DOHH2 (cell line): Measurements from ENCODE around the gene NELFB.

ENCODE experiments used
- EZH2phosphoT487 ChIP-seq: fragments of 200-600 bp; sonication (generic); IDR thresholded peaks from 2 replicates; pipeline ENCODE4 v1.6.1; 2017; ENCODE audit warnings: borderline replicate concordance, mild to moderate bottlenecking, antibody characterized with exemption, low read length, moderate library complexity, mixed read lengths
- TF ChIP-seq, protein P1 (sequence below): fragments of 200-600 bp; sonication (generic); IDR thresholded peaks from one replicate; pipeline ENCODE4 v1.5.1; 2014; ENCODE audit warnings: antibody characterized with exemption, mild to moderate bottlenecking, low read depth, low read length; ENCODE audit not compliant: poor library complexity, severe bottlenecking

DNA sequence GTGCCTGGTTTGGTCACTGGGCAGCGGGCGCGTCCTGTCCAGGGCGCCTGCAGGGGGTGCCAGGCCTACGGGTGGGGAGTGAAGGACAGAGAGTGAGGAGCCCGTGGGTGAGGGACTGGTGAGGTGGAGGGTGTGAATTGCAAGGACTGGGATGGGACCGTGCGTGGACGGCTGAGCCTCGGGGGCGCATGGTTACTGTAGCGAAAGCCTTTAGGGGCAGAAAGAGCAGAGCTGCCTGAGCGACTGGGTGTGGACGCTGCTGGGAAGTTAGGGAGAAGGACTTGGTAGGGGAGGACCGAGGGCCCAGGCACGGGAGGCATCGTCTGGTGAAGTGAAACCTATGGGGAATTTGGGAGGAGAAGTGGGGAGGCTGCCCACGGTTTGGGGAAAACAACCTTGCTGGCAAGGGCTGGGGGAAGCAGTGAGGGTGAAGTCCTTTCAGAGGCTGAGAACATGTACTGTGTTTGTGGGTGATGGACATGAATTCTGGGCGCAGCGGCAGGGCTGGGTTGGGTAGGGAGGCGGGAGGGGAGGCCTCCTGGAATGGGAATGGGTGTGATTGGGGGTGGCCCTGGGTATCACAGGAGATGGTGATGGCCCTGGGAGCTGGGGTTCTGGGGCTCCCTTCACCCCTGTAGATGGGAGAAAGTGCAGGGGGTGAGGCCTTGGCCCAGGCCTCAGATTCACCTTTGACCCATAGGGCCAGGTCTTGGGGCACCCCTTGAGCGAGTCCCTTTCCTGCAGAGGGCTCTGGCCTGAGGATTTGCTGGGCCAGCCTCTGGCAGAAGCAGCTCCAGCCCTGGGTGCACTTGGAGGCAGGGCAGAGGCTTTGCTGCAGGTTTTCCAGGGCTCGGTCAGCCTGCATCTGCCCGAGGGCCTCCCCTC is 20.7 kb downstream of the NELFB start:
- TF ChIP-seq, protein P1, sequence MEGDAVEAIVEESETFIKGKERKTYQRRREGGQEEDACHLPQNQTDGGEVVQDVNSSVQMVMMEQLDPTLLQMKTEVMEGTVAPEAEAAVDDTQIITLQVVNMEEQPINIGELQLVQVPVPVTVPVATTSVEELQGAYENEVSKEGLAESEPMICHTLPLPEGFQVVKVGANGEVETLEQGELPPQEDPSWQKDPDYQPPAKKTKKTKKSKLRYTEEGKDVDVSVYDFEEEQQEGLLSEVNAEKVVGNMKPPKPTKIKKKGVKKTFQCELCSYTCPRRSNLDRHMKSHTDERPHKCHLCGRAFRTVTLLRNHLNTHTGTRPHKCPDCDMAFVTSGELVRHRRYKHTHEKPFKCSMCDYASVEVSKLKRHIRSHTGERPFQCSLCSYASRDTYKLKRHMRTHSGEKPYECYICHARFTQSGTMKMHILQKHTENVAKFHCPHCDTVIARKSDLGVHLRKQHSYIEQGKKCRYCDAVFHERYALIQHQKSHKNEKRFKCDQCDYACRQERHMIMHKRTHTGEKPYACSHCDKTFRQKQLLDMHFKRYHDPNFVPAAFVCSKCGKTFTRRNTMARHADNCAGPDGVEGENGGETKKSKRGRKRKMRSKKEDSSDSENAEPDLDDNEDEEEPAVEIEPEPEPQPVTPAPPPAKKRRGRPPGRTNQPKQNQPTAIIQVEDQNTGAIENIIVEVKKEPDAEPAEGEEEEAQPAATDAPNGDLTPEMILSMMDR, result no peak
- no peak for TF ChIP-seq EZH2phosphoT487
